Skeletal muscle cell (primary cell): ENCODE results near the gene RPSA.
"Not testable (repeated sequence)": the region's sequence is repeated elsewhere in the genome, so short reads cannot be mapped to it uniquely, and the experiment has no call there.

Experiments used
- DNase-seq: peaks from one replicate; pipeline ENCODE4 v3.0.0-alpha.2; 2010; ENCODE audit warnings: low read depth
- H3K4me3 ChIP-seq: 2 replicates; pipeline ENCODE4 v1.5.1; 2011; ENCODE audit warnings: low read depth, mild to moderate bottlenecking, control low read depth, low read length, moderate library complexity

RPSA gene

DNA sequence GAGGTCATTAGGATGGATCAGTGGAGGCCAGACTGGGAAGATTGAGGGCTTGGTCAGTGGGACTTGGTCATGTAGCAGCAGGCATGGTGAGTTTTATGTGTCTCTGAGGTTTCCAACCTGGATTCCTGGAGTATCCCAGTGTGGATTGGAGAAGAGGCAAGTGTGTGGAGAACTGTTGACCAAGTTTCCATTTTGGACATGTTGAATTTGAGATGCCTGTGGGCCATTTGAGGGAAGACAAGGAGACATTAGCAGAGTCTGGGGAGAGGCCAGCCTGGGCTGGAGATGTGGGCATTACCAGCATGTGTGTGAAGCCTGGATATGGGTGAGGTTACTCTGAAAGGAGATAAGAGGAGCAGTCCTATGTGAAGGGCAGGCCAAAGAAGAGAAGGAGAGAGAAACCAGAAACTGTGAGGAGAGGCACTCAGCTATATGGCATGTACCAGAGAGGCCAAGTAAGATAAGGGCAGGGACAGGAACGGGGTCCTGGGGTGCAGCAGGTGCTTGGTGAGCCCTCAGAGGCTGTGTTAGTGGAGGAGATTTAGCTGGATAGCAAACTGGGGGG, 19.0 kb upstream of the RPSA start:
- no peak for DNase-seq
- no peak overlapping the region for H3K4me3 ChIP-seq

- H3K4me3 ChIP-seq = no peak overlapping the region
- DNase-seq = no peak
Measured at GRCh38 chr3:39388153-39388552, 18.4 kb upstream of the RPSA start.

GRCh38 chr3:39388741-39389248, 17.7 kb upstream of the RPSA start:
- DNase-seq = no peak
- H3K4me3 ChIP-seq = no peak overlapping the region

DNA sequence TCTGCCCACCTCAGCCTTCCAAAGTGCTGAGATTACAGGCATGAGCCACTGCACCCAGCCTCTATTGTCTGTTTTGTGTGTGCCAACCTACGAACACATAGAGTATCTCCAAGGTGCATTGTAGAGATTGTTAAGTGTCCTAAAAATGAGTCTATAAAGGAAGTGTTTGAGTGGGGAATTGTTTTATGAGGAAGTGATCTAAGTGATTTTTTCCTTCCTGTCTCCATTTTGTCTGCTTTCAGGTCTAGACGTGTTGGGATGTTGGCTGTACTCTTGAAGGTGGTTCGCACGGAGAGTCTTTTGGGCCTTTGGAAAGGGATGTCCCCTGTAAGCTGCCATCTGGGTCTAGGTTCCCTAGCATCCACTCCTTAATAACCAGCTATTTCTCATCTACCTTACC, 16.3 kb upstream of the RPSA start:
- DNase-seq = no peak
- no peak overlapping the region for H3K4me3 ChIP-seq

- no peak for DNase-seq
- no peak overlapping the region for H3K4me3 ChIP-seq
Measured at GRCh38 chr3:39396690-39397089, 9.8 kb upstream of the RPSA start.

DNA sequence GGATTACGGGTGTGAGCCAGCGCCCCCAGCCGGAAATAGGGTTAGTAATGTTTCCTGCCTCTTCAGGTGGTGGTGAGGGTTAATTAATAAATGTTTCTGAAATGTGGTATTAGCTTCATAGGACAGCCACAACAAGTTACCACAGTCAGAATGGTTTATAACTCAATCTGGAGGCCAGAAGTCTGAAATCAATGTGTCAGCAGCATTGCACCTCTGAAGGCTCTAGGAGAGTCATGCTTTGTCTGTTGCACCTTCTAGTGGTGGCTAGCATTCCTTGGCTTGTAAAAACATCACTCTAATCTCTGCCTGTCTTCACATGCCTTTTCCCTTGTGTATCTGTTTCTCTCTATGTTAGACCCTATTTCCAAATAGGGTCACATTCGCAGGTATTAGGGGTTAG, 7.8 kb upstream of the RPSA start:
- H3K4me3 ChIP-seq = no peak overlapping the region
- DNase-seq = no peak

DNA sequence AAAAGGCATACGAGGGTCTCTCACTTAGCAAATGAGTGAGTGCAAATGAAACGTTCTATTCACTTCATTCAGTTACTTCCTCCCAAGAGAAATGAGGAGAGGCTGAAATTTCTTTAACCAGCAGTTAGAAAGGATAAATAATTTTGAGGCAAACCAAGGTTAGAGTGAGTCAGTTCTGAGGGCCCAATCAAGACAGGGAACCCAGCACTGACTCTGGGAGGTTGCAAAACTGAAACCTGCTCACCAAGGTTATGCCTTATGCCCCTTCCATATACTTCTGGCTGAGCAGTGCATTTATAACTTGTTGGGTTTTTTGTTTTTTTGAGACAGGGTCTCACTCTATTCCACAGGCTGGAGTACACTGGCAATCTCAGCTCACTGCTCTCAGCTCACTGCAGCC, 4.5 kb upstream of the RPSA start:
- H3K4me3 ChIP-seq = no peak overlapping the region
- DNase-seq = no peak

GRCh38 chr3:39404943-39405686, 1.4 kb upstream of the RPSA start:
- H3K4me3 ChIP-seq = no peak overlapping the region
- DNase-seq = no peak

GRCh38 chr3:39405687-39406367, 693 bp upstream of the RPSA start:
- peak overlapping the region; percentile 88 for H3K4me3 ChIP-seq
- no peak for DNase-seq

DNA sequence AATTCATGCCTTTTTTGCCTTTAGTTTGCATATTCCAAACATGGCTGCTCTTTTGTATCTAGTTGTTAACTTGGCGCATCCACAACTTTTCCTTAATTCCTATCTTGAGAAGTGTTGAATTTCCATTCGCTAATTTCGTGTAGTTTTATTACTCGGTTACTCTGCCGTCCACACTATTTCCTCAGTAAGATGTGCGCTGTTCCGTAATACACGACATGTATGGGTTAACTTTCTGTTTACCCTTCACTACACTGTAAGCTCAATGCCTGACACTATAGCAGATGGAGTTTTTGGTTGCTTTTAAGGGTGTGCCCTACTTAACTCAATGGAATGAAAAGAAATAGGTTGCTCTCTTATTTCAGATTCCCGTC, 724 bp downstream of the RPSA start:
- H3K4me3 ChIP-seq = peak overlapping the region; percentile 88
- no peak for DNase-seq

DNA sequence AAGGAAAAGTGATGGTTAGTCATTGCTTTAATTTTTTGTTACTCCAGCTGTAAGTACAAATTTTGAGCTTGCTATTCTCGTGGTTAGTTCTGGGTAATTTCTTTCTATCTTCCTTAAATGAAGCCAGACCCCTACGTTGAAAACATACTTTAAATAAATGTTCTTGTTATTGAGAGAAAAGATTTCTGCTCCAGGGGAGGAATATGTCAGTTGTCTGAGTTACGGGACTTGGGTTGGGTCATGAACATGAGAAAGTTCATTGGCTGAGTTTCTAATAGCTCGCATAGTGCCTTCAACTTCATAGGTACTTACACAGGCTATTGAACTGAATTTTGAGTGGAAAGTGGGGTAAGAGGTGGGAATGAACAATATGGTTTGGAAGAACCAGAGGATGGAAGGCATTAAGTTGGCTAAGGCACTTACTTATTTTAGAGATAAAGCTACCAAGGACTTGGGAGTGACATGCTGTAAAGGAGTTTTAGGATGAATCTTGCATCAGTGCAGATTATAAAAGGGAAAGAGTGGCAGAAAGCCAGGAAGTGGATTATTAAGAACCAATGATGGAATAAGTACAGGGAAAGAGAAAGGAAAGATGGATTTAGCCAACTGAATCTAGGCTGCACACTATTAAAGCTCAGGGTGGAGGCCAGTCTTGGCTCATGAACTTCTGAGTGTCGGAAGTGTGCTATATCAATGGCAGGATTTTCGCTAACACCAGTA, 1.4 kb downstream of the RPSA start:
- peak overlapping the region; percentile 88 for H3K4me3 ChIP-seq
- no peak for DNase-seq

DNA sequence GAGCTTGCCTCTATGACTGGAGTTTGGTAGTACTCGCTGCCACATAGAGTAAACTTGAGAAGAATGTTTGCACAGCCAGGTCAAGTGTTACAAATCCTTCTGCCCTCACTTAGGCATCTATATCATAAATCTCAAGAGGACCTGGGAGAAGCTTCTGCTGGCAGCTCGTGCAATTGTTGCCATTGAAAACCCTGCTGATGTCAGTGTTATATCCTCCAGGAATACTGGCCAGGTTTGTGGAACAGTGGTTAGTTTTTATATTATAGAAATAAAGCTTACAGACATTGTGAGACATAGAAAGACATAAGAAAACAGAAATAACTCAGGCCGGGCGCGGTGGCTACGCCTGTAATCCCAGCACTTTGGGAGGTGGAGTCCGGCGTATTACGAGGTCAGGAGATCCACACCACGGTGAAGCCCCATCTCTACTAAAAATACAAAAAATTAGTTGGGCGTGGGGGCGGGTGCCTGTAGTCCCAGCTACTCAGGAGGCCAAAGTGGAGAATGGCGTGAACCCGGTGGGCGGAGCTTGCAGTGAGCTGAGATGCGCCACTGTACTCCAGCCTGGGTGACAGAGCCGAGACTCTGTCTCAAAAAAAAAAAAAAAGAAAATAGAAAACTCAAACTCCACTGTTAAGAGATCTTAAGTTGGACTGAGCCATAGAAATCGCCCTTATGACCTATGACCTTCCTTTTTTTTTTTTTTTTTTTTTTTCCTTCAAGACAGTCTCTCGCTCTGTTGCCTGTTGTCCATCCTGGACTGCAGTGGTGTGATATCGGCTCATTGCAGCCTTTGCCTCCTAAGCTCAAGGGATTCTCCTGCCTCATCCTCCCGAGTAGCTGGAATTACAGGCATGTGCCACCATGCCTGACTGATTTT, 2.2 kb downstream of the RPSA start:
- no peak overlapping the region for H3K4me3 ChIP-seq
- no peak for DNase-seq

DNA sequence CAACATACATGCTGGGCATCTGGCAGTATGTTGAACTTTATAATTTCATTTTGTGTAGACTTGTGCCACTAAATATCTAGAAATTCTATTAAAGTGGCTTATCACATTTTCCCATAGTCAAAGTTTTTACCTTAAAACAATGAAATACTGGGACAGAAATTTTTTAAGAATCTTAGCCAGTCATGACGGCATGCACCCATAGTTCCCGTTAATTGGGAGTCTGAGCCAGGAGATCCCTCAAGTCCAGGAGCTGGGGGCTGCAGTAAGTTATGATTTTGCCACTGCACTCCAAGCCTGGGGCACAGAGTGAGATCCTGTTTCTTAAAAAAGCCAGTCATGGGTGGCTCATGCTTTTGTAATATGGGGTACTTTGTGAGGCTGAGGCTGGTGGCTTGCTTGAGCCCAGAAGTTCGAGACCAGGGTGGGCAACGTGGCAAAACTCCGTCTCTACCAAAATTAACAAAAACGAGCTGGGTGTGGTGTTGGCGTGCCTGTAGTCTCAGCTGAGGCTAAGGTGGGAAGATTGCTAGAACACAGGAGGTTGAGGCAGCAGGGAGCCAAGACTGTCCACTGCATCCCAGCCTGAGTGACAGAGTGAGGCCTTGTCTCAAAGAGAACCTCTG, 3.1 kb downstream of the RPSA start:
- no peak for DNase-seq
- no peak overlapping the region for H3K4me3 ChIP-seq

DNA sequence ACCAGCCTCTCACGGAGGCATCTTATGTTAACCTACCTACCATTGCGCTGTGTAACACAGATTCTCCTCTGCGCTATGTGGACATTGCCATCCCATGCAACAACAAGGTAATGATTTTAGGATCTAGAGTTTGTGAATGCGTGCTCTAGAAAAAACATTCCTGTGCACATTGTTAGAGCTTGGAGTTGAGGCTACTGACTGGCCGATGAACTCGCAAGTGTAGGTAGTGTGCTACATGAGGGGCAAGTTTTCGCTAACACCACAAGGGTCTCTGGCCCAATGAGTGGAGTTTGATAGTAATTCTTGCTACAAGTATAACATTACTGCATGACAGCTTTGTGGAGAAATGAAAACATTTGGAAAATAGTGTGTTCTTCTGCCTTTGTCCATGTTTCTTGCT, 4.4 kb downstream of the RPSA start:
- H3K4me3 ChIP-seq = no peak overlapping the region

DNA sequence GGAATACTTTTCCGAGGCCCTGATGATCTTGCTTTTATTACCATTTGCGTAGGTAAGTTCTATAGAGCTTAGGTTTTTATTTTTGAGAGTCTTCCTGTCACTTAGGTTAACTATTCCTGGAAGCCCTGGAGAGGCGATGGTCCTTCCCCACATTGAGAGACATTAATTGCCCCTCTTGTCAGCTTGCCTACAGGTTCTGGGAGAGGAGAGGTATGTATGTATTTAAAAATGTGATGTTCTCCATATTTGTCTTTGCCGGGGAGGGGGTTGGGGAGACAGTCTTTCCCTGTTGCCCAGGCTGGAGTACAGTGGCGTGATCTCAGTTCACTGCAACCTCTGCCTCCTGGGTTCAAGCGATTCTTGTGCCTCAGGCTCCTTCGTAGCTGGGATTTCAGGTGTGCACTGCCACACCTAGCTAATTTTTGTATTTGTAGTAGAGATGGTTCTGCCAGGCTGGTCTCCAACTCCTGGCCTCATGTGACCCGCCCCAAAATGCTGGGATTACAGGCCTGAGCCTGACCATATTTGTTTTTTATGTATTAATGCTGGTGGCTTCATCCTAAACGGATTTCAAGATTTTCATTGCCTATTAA, 6.2 kb downstream of the RPSA start:
- H3K4me3 ChIP-seq = no peak overlapping the region
- no peak for DNase-seq

More for the DNA sequence above, 4.4 kb downstream of the RPSA start:
- no peak for DNase-seq

- no peak overlapping the region for H3K4me3 ChIP-seq
- no peak for DNase-seq
Measured at GRCh38 chr3:39413691-39414420, 7.3 kb downstream of the RPSA start.

- DNase-seq = no peak
- H3K4me3 ChIP-seq = no peak overlapping the region
Measured at GRCh38 chr3:39414421-39414907, 7.9 kb downstream of the RPSA start.

GRCh38 chr3:39415302-39415701, 8.8 kb downstream of the RPSA start:
- not testable (repeated sequence) for DNase-seq, H3K4me3 ChIP-seq
